NCI-H1436 treated with DMSO at 0.1 percent for 48 hours (cell line): ENCODE measurements around the gene KLHDC7B.

Source experiments
- DNase-seq: peaks from one replicate; lab custom pipeline; 2025; lab: John Stamatoyannopoulos, UW

The KLHDC7B gene

GRCh38 chr22:50545522-50546325 lies at the start of gene KLHDC7B:
KLHDC7B (plus strand) TSS chr22:50545899; CDS start chr22:50546244, 345 bp downstream.
- no peak for DNase-seq

- DNase-seq, result no peak
Observed at GRCh38 chr22:50497093-50497492, 48.6 kb upstream of the KLHDC7B start.

GRCh38 chr22:50498322-50498890 lies 47.3 kb upstream of the KLHDC7B start:
- no peak for DNase-seq

GRCh38 chr22:50500452-50500851 lies 45.2 kb upstream of the KLHDC7B start:
- no peak for DNase-seq

- DNase-seq, result no peak
Observed at GRCh38 chr22:50502096-50502495, 43.6 kb upstream of the KLHDC7B start.

- DNase-seq, result no peak
Observed at GRCh38 chr22:50502628-50503474, 42.8 kb upstream of the KLHDC7B start.

- DNase-seq, result no peak
Observed at GRCh38 chr22:50503475-50504145, 42.1 kb upstream of the KLHDC7B start.

- DNase-seq, result no peak
Observed at GRCh38 chr22:50504369-50505211, 41.1 kb upstream of the KLHDC7B start.

- no peak for DNase-seq
Observed at GRCh38 chr22:50505276-50505775, 40.4 kb upstream of the KLHDC7B start.

GRCh38 chr22:50505776-50506610 lies 39.7 kb upstream of the KLHDC7B start:
- no peak for DNase-seq

GRCh38 chr22:50506611-50507420 lies 38.9 kb upstream of the KLHDC7B start:
- no peak for DNase-seq

GRCh38 chr22:50507421-50507990 lies 38.2 kb upstream of the KLHDC7B start, which contains the start of gene LMF2:
LMF2 (minus strand) TSS chr22:50507702; CDS start chr22:50507675, 27 bp downstream.
- DNase-seq, result no peak

- peak; percentile 76 for DNase-seq
Observed at GRCh38 chr22:50507991-50508884, 37.5 kb upstream of the KLHDC7B start, which contains the start of gene NCAPH2. NCAPH2 (plus strand) TSS chr22:50508224; CDS start chr22:50508338, 114 bp downstream.

GRCh38 chr22:50508897-50509296 lies 36.8 kb upstream of the KLHDC7B start:
- no peak for DNase-seq

- no peak for DNase-seq
Observed at GRCh38 chr22:50513175-50513574, 32.5 kb upstream of the KLHDC7B start.

GRCh38 chr22:50516068-50516467 lies 29.6 kb upstream of the KLHDC7B start:
- no peak for DNase-seq

GRCh38 chr22:50516891-50517290 lies 28.8 kb upstream of the KLHDC7B start:
- no peak for DNase-seq
